AG09319 (cell line): ENCODE data around the gene CBL.

ENCODE experiments used
- DNase-seq: peaks from one replicate; pipeline ENCODE4 v3.0.0-alpha.2; 2010; ENCODE audit warnings: low read depth; ENCODE audit errors: extremely low read depth
- TF ChIP-seq, protein P1 (sequence below): IDR thresholded peaks from 2 replicates; pipeline ENCODE4 v1.5.1; 2011; ENCODE audit warnings: low read depth, mild to moderate bottlenecking, inconsistent platforms, low read length, moderate library complexity

The CBL gene

DNA sequence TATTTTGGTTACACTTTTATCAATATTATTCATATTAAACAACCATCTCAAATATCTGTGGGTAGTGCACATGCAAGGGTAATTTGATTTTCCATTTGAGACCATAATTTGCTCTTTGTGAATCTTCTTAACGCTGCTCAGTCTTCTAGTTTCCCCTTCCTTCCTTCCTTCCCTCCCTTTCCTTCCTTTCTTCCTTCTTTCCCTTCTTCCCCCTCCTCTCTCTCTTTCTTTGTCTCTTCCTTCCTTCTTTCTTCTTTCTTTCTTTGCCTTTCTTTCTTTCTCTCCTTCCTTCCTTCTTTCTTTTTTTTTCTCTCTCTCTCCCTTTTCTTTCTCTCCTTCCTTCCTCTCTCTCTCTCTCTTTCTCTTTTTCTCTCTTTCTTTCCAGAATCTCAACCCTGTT is 124.1 kb downstream of the CBL start:
- DNase-seq: no peak
- TF ChIP-seq, protein P1, sequence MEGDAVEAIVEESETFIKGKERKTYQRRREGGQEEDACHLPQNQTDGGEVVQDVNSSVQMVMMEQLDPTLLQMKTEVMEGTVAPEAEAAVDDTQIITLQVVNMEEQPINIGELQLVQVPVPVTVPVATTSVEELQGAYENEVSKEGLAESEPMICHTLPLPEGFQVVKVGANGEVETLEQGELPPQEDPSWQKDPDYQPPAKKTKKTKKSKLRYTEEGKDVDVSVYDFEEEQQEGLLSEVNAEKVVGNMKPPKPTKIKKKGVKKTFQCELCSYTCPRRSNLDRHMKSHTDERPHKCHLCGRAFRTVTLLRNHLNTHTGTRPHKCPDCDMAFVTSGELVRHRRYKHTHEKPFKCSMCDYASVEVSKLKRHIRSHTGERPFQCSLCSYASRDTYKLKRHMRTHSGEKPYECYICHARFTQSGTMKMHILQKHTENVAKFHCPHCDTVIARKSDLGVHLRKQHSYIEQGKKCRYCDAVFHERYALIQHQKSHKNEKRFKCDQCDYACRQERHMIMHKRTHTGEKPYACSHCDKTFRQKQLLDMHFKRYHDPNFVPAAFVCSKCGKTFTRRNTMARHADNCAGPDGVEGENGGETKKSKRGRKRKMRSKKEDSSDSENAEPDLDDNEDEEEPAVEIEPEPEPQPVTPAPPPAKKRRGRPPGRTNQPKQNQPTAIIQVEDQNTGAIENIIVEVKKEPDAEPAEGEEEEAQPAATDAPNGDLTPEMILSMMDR: no peak

DNA sequence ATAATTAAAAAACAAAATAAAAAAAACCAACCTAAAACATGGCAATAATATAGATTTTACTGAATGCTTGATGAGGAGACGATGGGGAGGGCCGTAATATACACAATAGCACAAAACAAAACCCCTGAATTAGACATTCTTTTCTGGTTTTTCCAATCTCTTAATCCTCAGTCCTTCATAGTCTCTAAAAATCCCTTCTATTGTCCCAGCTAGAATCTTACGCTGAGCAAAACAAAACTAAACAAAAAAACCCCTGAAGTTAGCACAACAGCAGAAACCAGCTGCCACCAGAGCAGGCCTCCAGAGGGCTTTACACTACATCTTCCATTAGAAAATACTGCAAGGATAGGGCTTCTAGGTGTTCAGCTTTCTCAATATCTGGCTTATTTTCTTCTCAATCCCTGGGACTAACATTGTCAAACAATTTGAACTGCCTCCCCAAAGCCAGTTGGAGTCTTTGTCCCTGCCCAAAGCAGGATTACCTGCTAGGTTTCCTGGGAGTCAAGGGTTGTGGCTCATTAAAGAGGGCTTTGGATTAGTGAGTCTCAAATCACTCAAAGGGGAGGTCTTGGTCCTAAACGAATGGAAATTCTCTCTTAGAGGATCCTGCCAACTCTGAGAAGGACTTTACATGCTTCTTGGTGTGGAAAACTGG is 126.1 kb downstream of the CBL start:
- no peak for DNase-seq
- TF ChIP-seq, protein P1: no peak

DNA sequence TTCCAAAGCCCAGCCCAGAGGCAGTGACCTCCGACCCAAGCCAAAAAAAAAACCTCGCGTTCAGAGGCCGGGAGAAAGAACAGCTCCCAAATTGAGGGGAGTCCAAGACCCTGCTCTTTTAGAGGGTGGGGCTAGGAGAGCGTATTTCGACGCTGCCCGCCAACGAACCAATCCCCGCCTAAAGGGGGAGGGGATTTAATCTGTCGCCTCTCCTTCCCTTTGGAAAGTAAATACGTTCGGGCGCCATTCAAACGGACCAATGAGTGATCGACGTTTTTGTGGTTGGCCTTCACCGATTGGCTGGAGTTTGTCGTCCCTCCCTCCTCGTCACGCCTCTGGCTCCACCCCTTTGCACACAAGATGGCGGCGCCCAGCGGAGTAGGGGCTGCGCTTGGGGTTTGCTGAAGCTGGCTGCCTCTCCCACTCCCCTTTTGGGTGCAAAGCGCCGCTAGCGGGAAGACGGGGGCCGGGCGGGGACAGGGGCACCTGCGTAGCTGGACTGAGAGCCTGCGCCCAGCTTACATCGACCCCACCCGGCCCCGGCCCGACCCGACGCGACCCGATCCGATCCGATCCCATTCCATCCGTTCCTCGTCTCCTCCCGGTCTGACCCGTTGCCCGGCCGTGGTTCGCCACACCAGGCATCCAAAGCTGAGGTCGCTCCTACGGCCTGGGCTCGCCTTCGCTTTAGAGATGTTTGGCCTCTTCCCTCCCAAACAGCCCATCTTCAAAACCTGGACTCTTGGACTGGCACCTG is 128.2 kb downstream of the CBL start, which contains the start of gene RNF26:
Gene RNF26, plus strand, starts transcription at position 354 of the 757 bp plus-strand sequence. CDS start 596 bp downstream, outside the sequence.
- TF ChIP-seq, protein P1: no peak
- peak; percentile 91 for DNase-seq

DNA sequence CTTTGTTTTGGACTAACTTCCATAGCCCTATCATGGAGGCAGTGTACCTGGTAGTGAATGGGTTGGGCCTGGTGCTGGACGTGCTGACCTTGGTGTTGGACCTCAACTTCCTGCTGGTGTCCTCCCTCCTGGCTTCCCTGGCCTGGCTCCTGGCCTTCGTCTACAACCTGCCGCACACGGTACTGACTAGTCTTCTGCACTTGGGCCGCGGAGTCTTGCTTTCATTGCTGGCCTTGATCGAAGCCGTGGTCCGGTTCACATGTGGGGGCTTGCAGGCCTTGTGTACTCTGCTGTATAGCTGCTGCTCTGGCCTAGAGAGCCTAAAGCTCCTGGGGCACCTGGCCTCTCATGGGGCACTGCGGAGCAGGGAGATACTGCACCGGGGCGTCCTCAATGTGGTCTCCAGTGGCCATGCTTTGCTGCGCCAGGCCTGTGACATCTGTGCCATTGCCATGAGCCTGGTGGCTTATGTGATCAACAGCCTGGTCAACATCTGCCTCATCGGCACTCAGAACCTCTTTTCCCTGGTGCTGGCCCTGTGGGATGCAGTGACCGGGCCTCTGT is 129.0 kb downstream of the CBL start:
- DNase-seq: no peak
- TF ChIP-seq, protein P1: no peak

DNA sequence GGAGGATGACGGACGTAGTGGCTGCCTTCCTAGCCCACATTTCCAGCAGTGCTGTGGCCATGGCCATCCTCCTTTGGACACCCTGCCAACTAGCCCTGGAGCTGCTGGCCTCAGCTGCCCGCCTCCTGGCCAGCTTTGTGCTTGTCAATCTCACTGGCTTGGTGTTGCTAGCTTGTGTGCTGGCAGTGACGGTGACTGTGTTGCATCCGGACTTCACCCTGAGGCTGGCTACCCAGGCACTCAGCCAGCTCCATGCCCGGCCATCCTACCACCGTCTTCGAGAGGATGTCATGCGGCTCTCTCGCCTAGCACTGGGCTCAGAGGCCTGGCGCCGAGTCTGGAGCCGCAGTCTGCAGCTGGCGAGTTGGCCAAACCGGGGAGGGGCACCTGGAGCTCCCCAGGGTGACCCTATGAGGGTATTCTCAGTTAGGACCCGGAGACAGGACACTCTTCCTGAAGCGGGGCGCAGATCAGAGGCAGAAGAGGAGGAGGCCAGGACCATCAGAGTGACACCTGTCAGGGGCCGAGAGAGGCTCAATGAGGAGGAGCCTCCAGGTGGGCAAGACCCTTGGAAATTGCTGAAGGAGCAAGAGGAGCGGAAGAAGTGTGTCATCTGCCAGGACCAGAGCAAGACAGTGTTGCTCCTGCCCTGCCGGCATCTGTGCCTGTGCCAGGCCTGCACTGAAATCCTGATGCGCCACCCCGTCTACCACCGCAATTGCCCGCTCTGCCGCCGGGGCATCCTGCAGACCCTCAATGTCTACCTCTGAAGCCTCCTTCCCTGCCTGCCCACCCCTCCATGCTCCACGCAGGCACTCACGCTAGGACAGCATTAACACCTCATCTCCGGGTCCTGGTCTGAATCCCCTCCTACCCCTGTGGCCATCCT is 129.8 kb downstream of the CBL start:
- DNase-seq: no peak
- TF ChIP-seq, protein P1: no peak

DNA sequence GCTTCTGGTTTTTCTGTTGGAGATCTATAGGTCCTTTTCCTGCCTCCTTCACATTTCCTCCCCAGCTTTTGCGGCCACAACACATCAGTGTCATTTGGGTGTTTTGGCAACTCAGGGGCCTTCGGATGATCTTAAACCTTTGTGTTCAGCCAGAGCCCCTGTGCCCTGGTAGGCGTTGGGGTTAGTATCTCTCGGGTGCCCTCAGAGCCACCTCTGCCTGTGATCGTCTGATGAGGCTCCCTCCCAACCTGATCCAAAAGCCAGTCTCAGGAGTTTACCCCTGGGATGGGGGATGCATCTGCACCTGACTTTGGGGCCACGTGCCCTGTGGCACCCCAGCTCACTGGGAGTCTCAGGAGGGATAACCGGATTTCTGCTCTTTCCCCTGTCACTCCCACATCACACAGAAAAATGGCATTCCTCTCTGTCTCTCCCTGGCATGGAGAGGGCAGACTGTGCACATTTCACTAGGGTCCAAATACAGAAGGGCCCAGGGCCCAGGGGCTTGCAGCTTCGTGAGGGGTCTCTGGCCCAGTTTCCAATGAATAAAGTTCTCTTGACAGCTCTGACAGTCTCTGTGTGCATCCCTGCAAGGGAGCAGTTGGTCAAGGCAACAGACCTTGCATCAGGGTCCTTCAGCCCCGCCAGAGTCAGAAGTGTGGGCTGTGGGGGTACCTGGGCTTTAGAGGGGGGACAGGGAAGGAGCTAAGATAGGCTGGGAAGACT is 130.8 kb downstream of the CBL start:
- TF ChIP-seq, protein P1: no peak
- DNase-seq: no peak
